K562 (cell line): ENCODE measurements around the gene BMAL2. TPM values are rescaled to one million over a fixed set of nuclear protein-coding genes. Genes with fewer than 3 reads are reported as not detected.

Experiments
- E2F8 ChIP-seq: fragments of 450-650 bp; IDR thresholded peaks from 2 replicates; pipeline ENCODE4 v1.7.1; 2018; ENCODE audit warnings: mild to moderate bottlenecking, low read depth; ENCODE audit not compliant: partially characterized antibody
- NR0B1 ChIP-seq: fragments of 450-650 bp; IDR thresholded peaks from one replicate; pipeline ENCODE4 v1.6.1; 2018; ENCODE audit warnings: mild to moderate bottlenecking, moderate library complexity; ENCODE audit not compliant: partially characterized antibody
- ZNF274 ChIP-seq: IDR thresholded peaks from 2 replicates; pipeline ENCODE4 v1.6.1; 2011; ENCODE audit warnings: low read depth, mild to moderate bottlenecking, low read length, moderate library complexity, borderline replicate concordance
- ZNF766 ChIP-seq: fragments of 200-800 bp; sonication (Bioruptor generic); conservative IDR thresholded peaks from 2 replicates; pipeline ENCODE4 v1.6.1; 2016; ENCODE audit warnings: missing genetic modification characterization, missing compliant biosample characterization
- polyA plus RNA-seq, 8 experiments: library from polyadenylated mRNA; depleted of rRNA in 4 of 8; stranded (reverse) in 5 of 8; unstranded in 3 of 8; fragments of >200 nt; fragmentation: Nextera tagmentation in 2 of 8; fragmentation: Illumina TruSeq in 1 of 8; extraction: Ambion mirVana in 2 of 8; extraction: Trizol in 1 of 8; gene quantifications; 2 replicates each; pipeline versions ENCODE4 v1.2.1 to v1.2.3, GENCODE V29; 2011 to 2014; ENCODE audit warnings: inconsistent platforms in 1 of 8, missing spikeins in 1 of 8
- total RNA-seq, 7 experiments: library from RNA; depleted of rRNA in 6 of 7; stranded (reverse); fragments of >200 nt in 6 of 7; fragmentation: Illumina TruSeq in 2 of 7; extraction: Trizol in 2 of 7; gene quantifications; 2 replicates each; pipeline versions ENCODE4 v1.2.1 to v1.2.3, GENCODE V29; 2011 to 2021; ENCODE audit warnings: low replicate concordance in 1 of 7

Gene BMAL2
- total and polyA plus RNA-seq, 9 of the 15 experiments (the other 6 are each of a cell fraction or from before 2014, with no cell fraction given): 0.01 to 1.1 (median 0.50) TPM

GRCh38 chr12:27300226-27300625 lies 32.4 kb upstream of the BMAL2 start (continued):
- no peak for TF ChIP-seq ZNF274
- TF ChIP-seq NR0B1: no peak
- no peak for TF ChIP-seq E2F8
- TF ChIP-seq ZNF766 (CRISPR knock-in tag): no peak
